NCI-H146 (cell line): ENCODE results near the gene KRTAP2-2.
"Not testable (repeated sequence)": the region's sequence is repeated elsewhere in the genome, so short reads cannot be mapped to it uniquely, and the experiment has no call there.

Experiments used
- DNase-seq: peaks from one replicate; lab custom pipeline; 2025; lab: John Stamatoyannopoulos, UW

Gene KRTAP2-2, protein sequence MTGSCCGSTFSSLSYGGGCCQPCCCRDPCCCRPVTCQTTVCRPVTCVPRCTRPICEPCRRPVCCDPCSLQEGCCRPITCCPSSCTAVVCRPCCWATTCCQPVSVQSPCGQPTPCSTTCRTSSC

DNA sequence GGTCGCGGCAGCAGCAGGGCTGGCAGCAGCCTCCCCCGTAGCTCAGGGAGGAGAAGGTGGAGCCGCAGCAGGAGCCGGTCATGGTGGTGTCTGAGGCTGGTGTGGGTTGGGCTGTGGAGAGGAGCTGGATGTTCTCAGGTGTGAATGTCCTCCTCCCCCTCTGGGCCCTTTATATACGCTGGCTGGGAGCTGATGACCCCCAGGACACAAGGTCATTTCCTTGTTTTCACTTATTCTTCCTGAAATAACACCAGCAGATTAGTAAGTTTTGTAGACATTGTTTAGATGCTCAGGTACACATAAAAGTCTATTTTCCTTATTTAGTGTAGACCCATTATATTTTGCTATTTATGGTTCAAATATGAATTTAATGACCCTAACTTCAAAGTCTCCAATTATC, at the start of gene KRTAP2-2:
Gene KRTAP2-2, minus strand, starts transcription at position 101 of the 400 bp plus-strand sequence. Its CDS starts 19 bp downstream, at position 82.
- DNase-seq = not testable (repeated sequence)

DNA sequence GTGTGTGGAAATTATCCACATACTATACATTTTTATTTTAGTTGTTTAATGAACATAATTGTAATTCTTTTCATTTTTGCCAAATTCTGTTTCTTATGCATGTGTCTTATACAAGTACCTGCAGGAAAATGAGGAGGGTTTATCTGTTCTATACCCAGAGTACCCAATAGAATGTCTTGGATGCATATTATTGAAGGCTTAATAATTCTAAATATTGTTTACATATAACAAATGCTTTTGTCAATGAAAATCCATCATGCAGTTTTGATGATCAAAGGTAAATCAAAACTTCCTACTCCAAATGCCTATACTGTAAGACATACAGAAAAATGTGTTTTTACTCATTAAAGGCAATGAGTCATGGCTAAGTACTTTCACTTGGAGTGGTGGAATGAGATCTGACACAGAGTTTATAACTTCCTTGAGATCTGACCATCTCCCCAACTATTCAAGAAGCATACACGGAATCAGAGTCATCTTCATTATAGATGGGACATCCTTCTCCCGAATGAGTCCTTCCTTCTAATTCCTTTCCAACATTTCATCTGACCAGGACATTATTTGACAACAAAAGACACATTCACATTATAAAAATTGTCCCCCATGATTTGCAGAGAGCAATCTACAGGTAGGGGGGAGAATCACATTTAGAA, 49.5 kb upstream of the KRTAP2-2 start:
- not testable (repeated sequence) for DNase-seq

DNA sequence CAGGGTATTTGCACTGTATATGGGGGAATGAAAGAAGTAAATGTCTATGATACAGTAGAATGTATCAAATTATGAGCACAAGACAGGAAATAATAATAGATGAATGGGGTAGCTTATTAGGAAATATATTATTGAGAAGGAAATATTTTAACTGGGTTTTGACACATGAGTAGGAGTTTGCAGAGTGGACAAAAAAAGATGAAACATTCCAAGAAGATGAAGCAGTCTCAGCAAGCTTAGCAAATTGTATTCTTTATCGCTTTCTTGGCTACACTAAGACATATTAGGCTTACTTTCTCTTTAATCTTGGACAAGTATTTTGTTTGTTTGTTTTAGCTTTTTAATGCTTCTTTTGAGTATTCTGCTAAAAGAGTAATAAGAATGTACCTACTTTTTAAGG, 48.9 kb upstream of the KRTAP2-2 start:
- no peak for DNase-seq

DNA sequence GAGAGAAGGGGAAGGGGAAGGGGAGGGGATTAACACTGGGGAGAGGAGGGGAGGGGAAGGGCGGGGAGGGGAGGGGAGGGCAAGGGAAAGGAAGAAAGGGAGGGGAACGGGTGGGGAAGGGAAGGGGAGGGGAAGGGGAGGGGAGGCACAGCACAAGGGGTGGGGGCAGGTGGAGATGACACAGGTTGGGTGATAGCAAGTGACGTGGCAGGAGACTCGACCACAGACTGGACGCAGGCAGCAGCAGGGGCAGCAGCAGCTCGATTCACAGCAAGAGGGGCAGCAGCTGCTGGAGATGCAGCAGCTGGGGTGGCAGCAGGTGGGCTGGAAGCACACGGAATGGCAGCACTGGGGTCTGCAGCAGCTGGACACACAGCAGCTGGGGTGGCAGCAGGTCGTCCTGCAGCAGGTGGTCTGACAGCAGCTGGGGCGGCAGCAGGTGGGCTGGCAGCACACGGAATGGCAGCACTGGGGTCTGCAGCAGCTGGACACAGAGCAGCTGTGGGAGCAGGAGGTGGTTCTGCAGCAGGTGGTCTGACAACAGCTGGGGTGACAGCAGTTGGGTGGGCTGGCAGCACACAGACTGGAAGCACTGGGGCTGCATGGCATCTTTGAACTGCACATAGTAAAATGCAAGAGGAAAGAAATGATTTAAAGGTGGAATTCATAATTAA, 46.7 kb upstream of the KRTAP2-2 start, which contains the start of gene KRTAP4-16:
Gene KRTAP4-16, minus strand, starts transcription at position 624 of the 674 bp plus-strand sequence. Its CDS starts 0 bp downstream, at position 624.
- no peak for DNase-seq

DNA sequence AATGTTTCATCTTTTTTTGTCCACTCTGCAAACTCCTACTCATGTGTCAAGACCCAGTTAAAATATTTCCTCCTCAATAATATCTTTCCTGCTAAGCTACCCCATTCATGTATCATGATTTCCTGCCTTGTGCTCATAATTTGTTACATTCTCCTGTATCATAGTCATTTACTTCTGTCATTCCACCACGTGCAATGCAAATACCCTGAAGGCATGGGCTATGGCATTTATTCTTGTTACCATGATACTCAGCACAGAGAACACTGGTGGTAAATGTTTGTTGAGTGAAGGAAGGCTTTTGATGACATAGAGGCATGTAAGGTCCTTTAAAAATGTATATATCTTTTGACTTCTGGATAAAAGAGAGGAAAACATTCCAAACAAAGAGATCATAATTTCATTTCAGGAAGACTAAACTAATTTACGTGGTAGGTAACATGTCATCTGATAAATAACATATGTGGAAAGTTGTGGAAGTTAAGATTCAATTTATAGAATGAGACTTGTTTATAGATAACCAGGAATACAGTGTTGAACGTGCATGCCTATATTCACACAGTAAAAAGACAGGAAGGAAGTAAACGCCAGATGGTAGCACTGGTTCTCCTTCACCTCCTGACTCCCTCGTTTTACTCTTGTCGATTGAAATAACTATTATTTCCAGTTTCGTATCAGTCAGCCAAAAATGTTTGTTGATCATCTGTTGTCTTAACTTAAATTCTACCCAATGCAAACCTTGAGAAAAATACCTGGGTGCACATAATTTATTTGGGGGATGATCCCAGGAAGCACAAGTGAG, 44.9 kb upstream of the KRTAP2-2 start:
- DNase-seq = not testable (repeated sequence)

DNA sequence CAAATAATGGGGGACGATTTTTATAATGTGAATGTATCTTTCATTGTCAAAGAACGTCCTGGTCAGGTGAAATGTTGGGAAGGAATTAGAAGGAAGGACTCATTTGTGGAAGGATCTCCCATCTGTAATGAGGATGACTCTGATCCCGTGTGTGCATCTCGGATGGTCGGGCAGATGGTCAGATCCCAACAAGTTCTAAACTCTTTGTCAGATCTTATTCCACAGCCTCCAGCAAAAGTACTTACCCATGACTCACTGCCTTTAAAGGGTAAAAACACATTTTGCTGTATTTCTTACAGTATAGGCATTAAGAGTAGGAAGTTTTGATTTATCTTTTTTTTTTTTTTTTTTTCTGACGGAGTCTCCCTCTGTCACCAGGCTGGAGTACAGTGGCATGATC, 43.5 kb upstream of the KRTAP2-2 start:
- no peak for DNase-seq

DNA sequence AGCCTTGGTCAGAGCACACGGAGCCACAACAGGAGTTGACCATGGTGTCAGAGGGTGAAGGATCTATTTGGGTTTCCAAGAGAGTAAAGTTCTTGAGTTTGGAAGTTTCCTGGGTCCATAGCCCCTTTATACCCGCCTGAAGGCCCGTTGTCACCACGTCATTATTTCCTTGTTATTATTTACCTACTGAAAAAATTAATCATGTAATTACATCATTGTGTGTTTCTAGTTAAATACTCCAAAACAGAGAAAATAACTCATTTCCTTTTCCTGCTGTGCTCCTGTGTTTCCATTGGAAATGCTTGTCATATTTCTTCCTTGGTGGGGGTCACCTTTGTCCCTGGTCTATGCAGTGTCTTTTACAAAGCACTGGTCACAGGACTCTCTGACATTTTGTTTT, 43.0 kb upstream of the KRTAP2-2 start, which contains the start of gene KRTAP4-8:
Gene KRTAP4-8, minus strand, starts transcription at position 101 of the 400 bp plus-strand sequence. Its CDS starts 58 bp downstream, at position 43.
- DNase-seq = no peak

DNA sequence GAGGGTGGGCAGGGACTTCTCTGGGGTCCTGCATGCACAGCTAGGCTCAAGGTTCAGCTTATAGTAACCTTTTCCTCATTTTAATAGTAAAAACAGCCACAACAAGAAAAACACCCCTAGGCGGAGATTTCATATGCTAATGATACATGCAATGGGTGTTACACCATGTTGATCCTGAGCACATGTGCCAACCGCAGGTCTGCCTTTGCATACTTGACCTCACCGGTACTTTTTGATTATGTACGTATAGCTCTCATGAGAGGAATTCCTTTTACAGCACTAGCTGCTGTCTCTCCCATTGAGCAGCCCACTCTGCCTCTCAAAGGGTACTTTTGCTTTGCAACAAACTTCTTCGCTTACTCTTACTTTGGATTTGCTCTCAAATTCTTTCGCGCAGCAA, 41.0 kb upstream of the KRTAP2-2 start:
- DNase-seq = no peak

DNA sequence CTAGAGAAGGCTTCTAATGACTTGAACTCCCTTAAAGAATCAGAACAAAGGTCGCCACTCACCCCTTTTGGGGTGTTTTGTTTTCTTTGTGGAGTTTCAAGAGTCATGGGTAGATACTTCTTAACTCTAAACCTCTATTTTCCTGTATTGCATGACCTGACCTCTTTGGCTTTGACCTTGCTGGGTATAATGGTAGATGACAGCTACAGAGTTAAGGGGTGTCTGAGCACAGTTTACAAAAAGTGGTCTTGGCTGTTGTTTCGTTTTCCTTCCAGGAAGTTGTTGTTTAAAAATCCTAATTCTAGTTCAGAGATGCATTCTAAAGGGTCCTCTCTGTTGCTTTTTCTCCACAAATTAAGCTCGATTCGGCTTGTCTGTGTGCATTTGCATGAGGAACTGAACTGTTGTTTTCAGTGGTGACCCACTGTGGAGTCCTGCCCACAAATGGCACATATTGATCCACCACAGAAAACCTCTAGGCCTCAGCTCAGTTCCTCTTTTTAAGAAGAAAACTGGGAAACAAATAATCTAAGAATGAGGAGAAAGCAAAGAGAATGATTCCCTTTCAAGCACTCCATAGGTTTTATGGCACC, 33.8 kb upstream of the KRTAP2-2 start:
- not testable (repeated sequence) for DNase-seq

DNA sequence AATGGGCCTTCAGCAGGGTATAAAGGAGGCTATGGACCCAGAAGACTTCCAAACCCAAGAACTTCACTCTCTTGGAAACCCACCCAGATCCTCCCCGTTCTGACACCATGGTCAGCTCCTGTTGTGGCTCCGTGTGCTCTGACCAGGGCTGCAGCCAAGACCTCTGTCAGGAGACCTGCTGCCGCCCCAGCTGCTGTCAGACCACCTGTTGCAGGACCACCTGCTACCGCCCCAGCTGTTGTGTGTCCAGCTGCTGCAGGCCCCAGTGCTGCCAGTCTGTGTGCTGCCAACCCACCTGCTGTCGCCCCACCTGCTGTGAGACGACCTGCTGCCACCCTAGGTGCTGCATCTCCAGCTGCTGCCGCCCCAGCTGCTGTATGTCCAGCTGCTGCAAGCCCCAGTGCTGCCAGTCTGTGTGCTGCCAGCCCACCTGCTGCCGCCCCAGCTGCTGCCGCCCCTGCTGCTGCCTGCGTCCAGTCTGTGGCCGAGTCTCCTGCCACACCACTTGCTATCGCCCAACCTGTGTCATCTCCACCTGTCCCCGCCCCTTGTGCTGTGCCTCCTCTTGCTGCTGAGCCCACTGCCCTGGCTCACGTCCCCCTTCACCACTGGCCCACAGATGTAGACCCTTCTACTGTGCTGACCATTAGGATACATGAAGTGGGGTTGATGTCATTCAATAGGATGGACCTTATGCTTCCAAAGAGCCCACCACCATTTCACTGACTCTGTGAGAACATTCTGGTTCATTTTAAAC, 29.2 kb upstream of the KRTAP2-2 start, which contains the start of gene KRTAP4-7:
Gene KRTAP4-7, plus strand, starts transcription at position 51 of the 757 bp plus-strand sequence. Its CDS starts 57 bp downstream, at position 108.
- not testable (repeated sequence) for DNase-seq

DNA sequence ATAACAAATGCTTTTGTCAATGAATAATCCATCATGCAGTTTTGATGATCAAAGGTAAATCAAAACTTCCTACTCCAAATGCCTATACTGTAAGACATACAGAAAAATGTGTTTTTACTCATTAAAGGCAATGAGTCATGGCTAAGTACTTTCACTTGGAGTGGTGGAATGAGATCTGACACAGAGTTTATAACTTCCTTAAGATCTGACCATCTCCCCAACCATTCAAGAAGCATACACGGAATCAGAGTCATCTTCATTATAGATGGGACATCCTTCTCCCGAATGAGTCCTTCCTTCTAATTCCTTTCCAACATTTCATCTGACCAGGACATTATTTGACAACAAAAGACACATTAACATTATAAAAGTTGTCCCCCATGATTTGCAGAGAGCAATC, 28.4 kb upstream of the KRTAP2-2 start:
- DNase-seq = not testable (repeated sequence)

DNA sequence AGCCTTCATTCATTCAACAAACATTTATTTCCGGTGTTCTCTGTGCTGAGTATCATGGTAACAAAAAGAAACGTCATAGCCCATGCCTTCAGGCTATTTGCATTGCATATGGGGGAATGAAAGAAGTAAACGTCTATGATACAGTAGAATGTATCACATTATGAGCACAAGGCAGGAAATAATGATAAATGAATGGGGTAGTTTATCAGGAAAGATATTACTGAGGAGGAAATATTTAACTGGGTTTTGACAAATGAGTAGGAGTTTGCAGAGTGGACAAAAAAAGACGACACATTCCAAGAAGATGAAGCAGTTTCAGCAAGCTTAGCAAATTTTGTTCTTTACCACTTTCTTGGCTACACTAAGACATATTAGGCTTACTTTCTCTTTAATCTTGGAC, 27.6 kb upstream of the KRTAP2-2 start:
- DNase-seq = no peak

DNA sequence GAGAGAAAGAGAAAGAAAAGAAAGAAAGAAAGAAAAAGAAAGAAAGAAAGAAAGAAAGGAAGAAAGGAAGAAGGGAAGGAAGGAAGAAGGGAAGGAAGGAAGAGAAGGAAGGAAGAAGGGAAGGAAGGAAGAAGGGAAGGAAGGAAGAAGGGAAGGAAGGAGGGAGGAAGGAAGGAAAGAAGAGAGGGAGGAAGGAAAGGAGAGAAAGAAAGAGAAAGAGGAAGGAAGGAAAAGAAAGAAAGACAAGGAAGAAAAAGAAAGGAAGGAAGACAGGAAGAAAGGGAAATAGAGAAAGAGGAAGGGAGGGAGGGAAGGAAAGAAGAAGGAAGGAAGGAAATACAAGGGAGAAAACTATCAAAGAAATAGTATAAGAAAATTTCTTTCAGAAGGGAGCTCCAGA, 21.8 kb upstream of the KRTAP2-2 start:
- no peak for DNase-seq

DNA sequence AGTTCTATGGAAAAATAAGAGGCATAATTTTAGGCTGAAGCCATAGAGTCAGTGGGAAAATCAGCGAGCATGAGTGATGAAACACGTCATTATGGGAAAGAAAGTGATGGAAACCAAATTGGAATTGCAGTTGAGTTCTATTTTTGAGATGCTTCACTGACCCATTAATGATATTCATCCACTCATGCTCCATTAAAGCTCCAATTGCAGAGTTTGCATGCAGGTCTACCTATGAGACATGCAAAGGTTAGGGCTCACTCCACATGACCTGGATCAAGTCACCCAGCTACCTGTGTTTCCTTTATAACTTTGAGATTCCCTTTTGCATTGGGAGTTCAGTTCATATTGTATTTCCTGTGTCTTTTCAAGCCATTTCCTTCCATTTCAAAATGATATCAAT, 18.6 kb upstream of the KRTAP2-2 start:
- no peak for DNase-seq

DNA sequence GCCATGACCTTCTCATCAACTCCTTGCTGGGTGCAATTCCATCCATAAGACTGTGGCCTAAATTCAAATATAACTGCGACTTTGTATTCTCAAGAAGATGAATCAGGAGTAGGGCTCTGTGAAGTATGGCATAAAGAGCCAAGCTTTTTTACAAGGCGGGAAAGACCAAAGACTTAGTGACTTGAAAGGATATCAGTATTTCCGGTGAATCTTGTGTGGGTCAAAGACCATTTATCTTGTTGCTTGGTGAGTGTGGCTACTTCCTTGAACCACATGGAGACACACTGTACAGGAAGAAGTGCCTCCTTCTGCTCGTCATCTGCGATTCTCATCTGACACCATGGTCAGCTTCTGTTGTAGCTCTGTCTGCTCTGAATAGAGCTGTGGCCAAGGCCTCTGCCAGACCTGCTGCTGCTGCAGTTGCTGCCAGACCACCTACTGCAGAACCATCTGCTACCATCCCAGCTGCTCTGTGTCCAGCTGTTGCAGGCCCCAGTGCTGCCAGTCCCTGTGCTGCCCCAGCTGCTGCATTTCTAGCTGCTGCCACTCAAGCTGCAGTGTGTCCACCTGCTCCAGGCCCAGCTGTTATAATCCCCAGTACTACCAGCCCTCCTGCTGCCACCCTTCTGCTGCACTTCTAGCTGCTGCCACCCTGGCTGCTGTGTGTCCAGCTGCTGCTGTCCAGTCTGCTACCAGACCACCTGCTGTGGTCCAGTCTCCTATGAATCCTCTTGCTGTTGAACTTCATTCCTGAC, 16.8 kb upstream of the KRTAP2-2 start:
- peak; percentile 62 for DNase-seq

DNA sequence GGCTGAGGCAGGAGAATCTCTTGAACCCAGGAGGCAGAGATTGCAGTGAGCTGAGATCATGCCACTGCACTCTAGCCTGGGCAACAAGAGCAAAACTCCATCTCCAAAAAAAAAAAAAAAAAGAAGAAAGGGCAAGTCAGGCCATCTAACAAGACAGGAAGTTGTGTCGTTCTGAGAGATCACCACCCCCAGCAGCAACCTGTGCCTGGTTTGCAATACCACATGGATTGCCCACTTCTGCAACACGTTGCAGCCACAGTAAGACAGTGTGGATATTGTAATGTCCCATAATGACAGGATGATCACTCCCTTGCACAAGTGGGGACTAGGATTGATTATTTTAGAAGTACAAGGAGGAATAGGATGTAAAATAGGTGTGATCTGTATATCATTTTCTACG, 14.0 kb upstream of the KRTAP2-2 start:
- no peak for DNase-seq

DNA sequence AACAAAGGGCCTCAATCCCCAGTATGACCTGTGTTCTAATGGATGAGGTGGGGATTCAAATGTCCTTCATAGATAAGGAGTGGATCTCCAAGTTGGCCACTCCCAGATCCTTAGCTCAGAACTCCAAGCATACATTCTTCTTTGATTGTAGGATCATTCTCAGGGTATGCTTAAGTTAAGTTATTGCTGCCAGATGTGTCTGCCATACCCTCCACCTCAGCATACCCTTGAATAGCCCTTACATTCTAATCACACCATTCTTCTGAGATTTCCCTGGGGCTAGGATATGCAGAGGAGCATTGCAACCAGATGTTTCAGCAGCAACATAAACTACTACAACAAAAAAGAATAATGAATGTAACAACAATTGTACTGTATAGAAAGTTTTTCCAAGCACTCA, 12.3 kb upstream of the KRTAP2-2 start:
- no peak for DNase-seq

DNA sequence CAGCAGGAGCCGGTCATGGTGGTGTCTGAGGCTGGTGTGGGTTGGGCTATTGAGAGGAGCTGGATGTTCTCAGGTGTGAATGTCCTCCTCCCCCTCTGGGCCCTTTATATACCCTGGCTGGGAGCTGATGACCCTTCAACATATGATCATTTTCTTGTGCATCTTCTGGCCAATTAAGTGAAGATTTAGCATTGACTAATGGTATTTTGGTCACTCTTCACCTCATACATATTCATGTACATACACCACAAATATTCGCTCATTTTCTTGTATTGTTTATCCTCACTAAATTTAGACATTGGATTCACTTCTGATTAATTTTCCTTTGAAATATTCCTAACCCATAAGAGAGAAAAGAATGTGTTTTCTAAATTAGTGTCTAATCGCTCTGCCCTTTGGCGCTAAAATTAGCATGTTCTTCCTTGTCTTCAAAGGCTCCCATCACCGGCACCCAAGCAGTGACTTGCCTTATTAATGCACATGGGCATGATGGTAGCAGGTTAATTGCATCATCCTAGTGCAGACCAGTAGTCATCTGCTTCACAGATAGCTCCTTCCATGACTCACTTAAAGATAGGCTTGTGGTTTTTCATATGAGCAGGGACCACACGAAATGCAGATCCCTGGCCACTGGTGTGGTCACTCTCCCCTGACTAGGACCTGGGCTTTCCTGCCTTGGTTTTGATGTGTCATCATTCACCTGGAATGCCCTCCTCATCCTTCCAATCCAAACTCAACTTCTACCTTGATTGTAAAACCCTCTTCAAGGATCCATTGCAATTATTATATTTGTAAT, 11.0 kb upstream of the KRTAP2-2 start, which contains the start of gene KRTAP2-4:
Gene KRTAP2-4, minus strand, starts transcription at position 51 of the 796 bp plus-strand sequence. Its CDS starts 34 bp downstream, at position 17.
- peak; percentile 41 for DNase-seq

DNA sequence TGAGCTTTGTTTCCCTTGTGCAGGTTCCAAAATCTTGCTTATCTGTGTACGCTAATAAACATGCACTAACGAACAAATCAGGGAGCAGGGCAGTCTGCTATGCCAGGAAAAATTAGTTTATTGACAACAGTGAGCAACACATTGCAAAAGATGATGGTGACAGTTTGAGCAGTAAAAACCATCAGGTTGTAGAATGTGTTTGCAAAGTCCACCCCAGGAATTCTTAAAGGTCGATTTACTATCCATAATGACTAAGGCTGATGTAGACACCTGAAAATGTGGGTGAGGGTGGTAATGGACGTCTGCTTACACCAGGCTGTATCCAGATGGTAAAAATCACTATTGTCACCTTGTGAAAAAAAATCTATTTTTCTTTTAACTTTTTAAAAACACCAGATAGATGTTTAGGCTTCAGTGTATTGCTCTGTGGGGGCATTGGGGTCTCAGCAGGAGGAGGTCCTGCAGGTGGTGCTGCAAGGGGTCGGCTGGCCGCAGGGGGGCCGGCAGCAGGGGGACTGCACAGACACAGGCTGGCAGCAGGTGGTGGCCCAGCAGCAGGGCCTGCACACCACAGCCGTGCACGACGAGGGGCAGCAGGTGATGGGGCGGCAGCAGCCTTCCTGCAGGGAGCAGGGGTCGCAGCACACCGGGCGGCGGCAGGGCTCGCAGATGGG, 10.1 kb upstream of the KRTAP2-2 start:
- not testable (repeated sequence) for DNase-seq
